Measurements from ENCODE around the gene GINS1. TPM values are rescaled to one million over a fixed set of nuclear protein-coding genes. Genes with fewer than 3 reads are reported as not detected.
A peak's percentile ranks its signal among the peaks of the same experiment; 100 is the strongest.

GINS1 gene
- total and polyA plus RNA-seq, 2 of the 13 experiments (the other 11 are each of a cell fraction or from before 2014, with no cell fraction given), result 14.6 to 59.9 TPM

GRCh38 chr20:25390538-25391528 is 16.6 kb upstream of the GINS1 start, which contains the start of gene ABHD12 (continued):
- TF ChIP-seq ZNF142 (CRISPR knock-in tag; IDR thresholded peaks at IDR 0.05) (peak; percentile 83), ZBTB8A (CRISPR knock-in tag; IDR thresholded peaks at IDR 0.05; ENCODE audit: borderline replicate concordance, low read depth) (peak; percentile 94), NFKB2 (CRISPR knock-in tag; IDR thresholded peaks at IDR 0.05; ENCODE audit: borderline replicate concordance) (peak; percentile 85; the same call in 1 of the 2 replicates), GABPA (IDR thresholded peaks at IDR 0.05; ENCODE audit: low read depth, low read length) (no peak), GABPA (CRISPR knock-in tag; IDR thresholded peaks at IDR 0.05; ENCODE audit: low read depth) (no peak), DNMT3B (CRISPR knock-in tag; conservative IDR thresholded peaks at IDR 0.05) (no peak), ZKSCAN8 (CRISPR knock-in tag; IDR thresholded peaks at IDR 0.05; ENCODE audit: borderline replicate concordance) (peak; percentile 64; the same call in 1 of the 2 replicates), CAMTA2 (CRISPR knock-in tag; IDR thresholded peaks at IDR 0.05; ENCODE audit: borderline replicate concordance) (no peak; the same call in 1 of the 2 replicates), ZNF432 (CRISPR knock-in tag; IDR thresholded peaks at IDR 0.05; ENCODE audit: borderline replicate concordance) (no peak), MEIS1 (CRISPR knock-in tag; IDR thresholded peaks at IDR 0.05; ENCODE audit: borderline replicate concordance) (peak; percentile 95), MAZ (IDR thresholded peaks at IDR 0.05; ENCODE audit: borderline replicate concordance, low read depth, low read length) (peak; percentile 37; the same call in 1 of the 2 replicates), MAZ (CRISPR knock-in tag; IDR thresholded peaks at IDR 0.05; ENCODE audit: low read depth) (peak; percentile 89), ZNF879 (CRISPR knock-in tag; IDR thresholded peaks at IDR 0.05) (no peak; the same call in 1 of the 2 replicates), ZMAT5 (CRISPR knock-in tag; IDR thresholded peaks at IDR 0.05; ENCODE audit: borderline replicate concordance, low read depth) (no peak), ETS1 (CRISPR knock-in tag; IDR thresholded peaks at IDR 0.05) (peak; percentile 86; the same call in 1 of the 2 replicates), SMC3 (IDR thresholded peaks at IDR 0.05; ENCODE audit: low read length) (no peak), ZNF136 (CRISPR knock-in tag; IDR thresholded peaks at IDR 0.05; ENCODE audit: low read depth) (peak; percentile 91; the same call in 1 of the 2 replicates), GRHL1 (CRISPR knock-in tag; conservative IDR thresholded peaks at IDR 0.05) (no peak), ZNF841 (CRISPR knock-in tag; IDR thresholded peaks at IDR 0.05; ENCODE audit: borderline replicate concordance) (no peak)

All from HepG2 (cell line).